DMS114 treated with DMSO at 0.1 percent for 48 hours (cell line): ENCODE measurements around the gene PGRMC2.
"Not testable (repeated sequence)": the region's sequence is repeated elsewhere in the genome, so short reads cannot be mapped to it uniquely, and the experiment has no call there.

Experiments used
- DNase-seq: peaks from one replicate; lab custom pipeline; 2025; ENCODE audit not compliant: unreplicated experiment; lab: John Stamatoyannopoulos, UW

PGRMC2 gene

GRCh38 chr4:128268970-128269369 is 18.6 kb downstream of the PGRMC2 start:
- no peak for DNase-seq

- DNase-seq, result no peak
Measured at GRCh38 chr4:128267745-128268144, 19.9 kb downstream of the PGRMC2 start.

GRCh38 chr4:128267171-128267570 is 20.4 kb downstream of the PGRMC2 start:
- not testable (repeated sequence) for DNase-seq

GRCh38 chr4:128265550-128265949 is 22.1 kb downstream of the PGRMC2 start:
- not testable (repeated sequence) for DNase-seq

- DNase-seq, result not testable (repeated sequence)
Measured at GRCh38 chr4:128259889-128260288, 27.7 kb downstream of the PGRMC2 start.

- not testable (repeated sequence) for DNase-seq
Measured at GRCh38 chr4:128258166-128258565, 29.4 kb downstream of the PGRMC2 start.

GRCh38 chr4:128256539-128256938 is 31.1 kb downstream of the PGRMC2 start:
- DNase-seq, result no peak

GRCh38 chr4:128255906-128256305 is 31.7 kb downstream of the PGRMC2 start:
- no peak for DNase-seq

GRCh38 chr4:128249787-128250668 is 37.6 kb downstream of the PGRMC2 start:
- DNase-seq, result no peak

- DNase-seq, result no peak
Measured at GRCh38 chr4:128247906-128248305, 39.7 kb downstream of the PGRMC2 start.

- not testable (repeated sequence) for DNase-seq
Measured at GRCh38 chr4:128245391-128245790, 42.2 kb downstream of the PGRMC2 start.

GRCh38 chr4:128244379-128244778 is 43.2 kb downstream of the PGRMC2 start:
- DNase-seq, result no peak

- DNase-seq, result no peak
Measured at GRCh38 chr4:128242601-128243000, 45.0 kb downstream of the PGRMC2 start.

- DNase-seq, result no peak
Measured at GRCh38 chr4:128241981-128242380, 45.6 kb downstream of the PGRMC2 start.

GRCh38 chr4:128241425-128241913 is 46.1 kb downstream of the PGRMC2 start:
- no peak for DNase-seq

- no peak for DNase-seq
Measured at GRCh38 chr4:128241019-128241418, 46.6 kb downstream of the PGRMC2 start.

GRCh38 chr4:128234836-128235235 is 52.8 kb downstream of the PGRMC2 start:
- DNase-seq, result no peak

- no peak for DNase-seq
Measured at GRCh38 chr4:128232719-128233118, 54.9 kb downstream of the PGRMC2 start.

- no peak for DNase-seq
Measured at GRCh38 chr4:128228845-128229795, 58.5 kb downstream of the PGRMC2 start.

- no peak for DNase-seq
Measured at GRCh38 chr4:128227991-128228571, 59.5 kb downstream of the PGRMC2 start.

GRCh38 chr4:128225148-128225547 is 62.5 kb downstream of the PGRMC2 start:
- no peak for DNase-seq
